K562 (cell line): ENCODE results near the gene SAT2. TPM values are rescaled to one million over a fixed set of nuclear protein-coding genes. Genes with fewer than 3 reads are reported as not detected.
A peak's percentile ranks its signal among the peaks of the same experiment; 100 is the strongest.

ENCODE experiments used
- ATAC-seq: fragments of 200-7000 bp; cut with Tn5 transposase; 3 replicates; pipeline ENCODE4 v1.9.1; 2020; ENCODE audit warnings: moderate library complexity
- BruUV-seq: library from RNA; stranded (reverse); fragments of 400-500 nt; replicated peaks from 2 replicates; lab custom pipeline; 2021; lab: Mats Ljungman, UMichigan
- CTCF ChIA-PET: fragments of 300-600 bp; formaldehyde crosslinking; extraction: SDS; loops from one replicate; lab custom pipeline; 2021; ENCODE audit warnings: low intra/inter-chr PET ratio; lab: Yijun Ruan, JAX
- POLR2A ChIA-PET: fragments of 300-600, 350-650 bp; sonication (Branson Sonifier 250); formaldehyde crosslinking; extraction: SDS; loops from one replicate; lab custom pipeline; 2021; ENCODE audit warnings: antibody characterized with exemption, inconsistent platforms; lab: Yijun Ruan, JAX
- DNase-seq, 4 experiments: peaks; one replicate each; pipeline versions ENCODE4 v3.0.0 to v3.0.0-alpha.2; 2011 to 2018; ENCODE audit warnings: low spot score in 3 of 4, mixed read lengths in 3 of 4; ENCODE audit errors: extremely low read depth in 1 of 4
- FAIRE-seq: peaks from 2 replicates; lab custom pipeline; 2011; peaks lifted over from hg19 to GRCh38; lab: Jason Lieb, UNC
- H2AFZ ChIP-seq: 2 replicates; pipeline ENCODE4 v1.6.0; 2011; ENCODE audit warnings: low read depth, low read length, control low read depth, inconsistent platforms
- H3K27ac ChIP-seq: fragments of 200-600 bp; 3 replicates; pipeline ENCODE4 v1.8.0; 2011; ENCODE audit warnings: low read depth, mild to moderate bottlenecking, control low read depth, inconsistent platforms, low read length, moderate library complexity, mixed read lengths; ENCODE audit errors: extremely low read depth
- H3K27me3 ChIP-seq, 2 experiments: fragments of 300-600 bp in 1 of 2; 2 replicates in 1 of 2; 3 replicates in 1 of 2; pipeline versions ENCODE4 v1.6.0 to v1.8.0; 2011; ENCODE audit warnings: inconsistent platforms in 2 of 2, low read length in 2 of 2, mild to moderate bottlenecking in 1 of 2, mixed read lengths in 1 of 2, moderate library complexity in 1 of 2; ENCODE audit not compliant: control insufficient read depth in 2 of 2, insufficient read depth in 2 of 2
- H3K36me3 ChIP-seq: fragments of 300-600 bp; 3 replicates; pipeline ENCODE4 v1.8.0; 2011; ENCODE audit warnings: mild to moderate bottlenecking, low read length, inconsistent platforms; ENCODE audit not compliant: control insufficient read depth, insufficient read depth
- H3K4me1 ChIP-seq, 2 experiments: fragments of 200-600 bp in 1 of 2; replicated peaks in 1 of 2; 2 replicates in 1 of 2; 3 replicates in 1 of 2; pipeline versions ENCODE4 v1.5.1 to v1.8.0; 2011; ENCODE audit warnings: inconsistent platforms in 2 of 2, low read length in 2 of 2, mild to moderate bottlenecking in 1 of 2, mixed read lengths in 1 of 2, moderate library complexity in 1 of 2; ENCODE audit not compliant: control insufficient read depth in 2 of 2, insufficient read depth in 2 of 2
- H3K4me2 ChIP-seq: 2 replicates; pipeline ENCODE4 v1.6.1; 2011; ENCODE audit warnings: low read length, control low read depth, inconsistent platforms, mixed read lengths; ENCODE audit not compliant: insufficient read depth
- H3K4me3 ChIP-seq: fragments of 200-600 bp; sonication (generic), shearing (Covaris generic); 2 replicates; pipeline ENCODE4 v1.5.1; 2016; ENCODE audit warnings: control low read depth, inconsistent platforms
- H3K79me2 ChIP-seq: fragments of 200-600 bp; 3 replicates; pipeline ENCODE4 v1.8.0; 2011; ENCODE audit warnings: low read length, inconsistent platforms; ENCODE audit not compliant: control insufficient read depth, insufficient read depth
- H3K9ac ChIP-seq, 2 experiments: 2 replicates each; pipeline versions ENCODE4 v1.6.0 to v1.6.1; 2011; ENCODE audit warnings: low read depth in 2 of 2, low read length in 2 of 2, control low read depth in 1 of 2, inconsistent platforms in 1 of 2, mild to moderate bottlenecking in 1 of 2, mixed read lengths in 1 of 2; ENCODE audit not compliant: insufficient read depth in 1 of 2
- H3K9me1 ChIP-seq: one replicate; pipeline ENCODE4 v1.6.0; 2011; ENCODE audit warnings: inconsistent platforms, mild to moderate bottlenecking, low read length, moderate library complexity; ENCODE audit not compliant: control insufficient read depth, insufficient read depth
- H3K9me3 ChIP-seq: replicated peaks from 2 replicates; pipeline ENCODE4 v1.5.1; 2011; ENCODE audit warnings: low read depth, low read length, inconsistent platforms; ENCODE audit not compliant: control insufficient read depth, insufficient read depth
- H4K20me1 ChIP-seq: replicated peaks from 2 replicates; pipeline ENCODE4 v1.6.1; 2011; ENCODE audit warnings: low read length, inconsistent platforms, mixed read lengths; ENCODE audit not compliant: control insufficient read depth, insufficient read depth
- BACH1 ChIP-seq: fragments of 200-800 bp; sonication (Bioruptor generic); IDR thresholded peaks from 2 replicates; pipeline ENCODE4 v1.6.1; 2016; ENCODE audit warnings: missing genetic modification characterization, missing compliant biosample characterization
- BHLHE40 ChIP-seq: IDR thresholded peaks from 2 replicates; pipeline ENCODE4 v1.6.1; 2011; ENCODE audit warnings: low read length, improper control_type of control experiment
- CEBPB ChIP-seq: fragments of 450-650 bp; IDR thresholded peaks from 2 replicates; pipeline ENCODE4 v1.6.1; 2016; ENCODE audit warnings: missing genetic modification characterization, missing compliant biosample characterization
- GTF2E2 ChIP-seq: fragments of 200-800 bp; sonication (Bioruptor generic); IDR thresholded peaks from 2 replicates; pipeline ENCODE4 v1.6.1; 2016; ENCODE audit warnings: missing genetic modification characterization, missing compliant biosample characterization
- KAT2B ChIP-seq: IDR thresholded peaks from one replicate; pipeline ENCODE4 v1.6.1; 2012; ENCODE audit warnings: low read depth, mild to moderate bottlenecking, control low read depth, inconsistent platforms, low read length, moderate library complexity
- KAT7 ChIP-seq: sonication (generic); formaldehyde crosslinking; IDR thresholded peaks from 2 replicates; pipeline ENCODE4 v1.8.0; 2022; ENCODE audit warnings: missing genetic modification reagents, mild to moderate bottlenecking, borderline replicate concordance
- KLF13 ChIP-seq: fragments of 450-650 bp; IDR thresholded peaks from 2 replicates; pipeline ENCODE4 v1.6.1; 2016; ENCODE audit warnings: missing genetic modification characterization, low read depth, mild to moderate bottlenecking, missing compliant biosample characterization, moderate library complexity, borderline replicate concordance
- MAFF ChIP-seq: IDR thresholded peaks from 2 replicates; pipeline ENCODE4 v1.6.1; 2012; ENCODE audit warnings: low read length, improper control_type of control experiment
- MEIS2 ChIP-seq: fragments of 450-650 bp; IDR thresholded peaks from 2 replicates; pipeline ENCODE4 v1.6.1; 2014; ENCODE audit warnings: mild to moderate bottlenecking; ENCODE audit not compliant: partially characterized antibody
- PATZ1 ChIP-seq: fragments of 250-450 bp; sonication (Bioruptor Pico); IDR thresholded peaks from 2 replicates; pipeline ENCODE4 v1.5.0; 2020; ENCODE audit warnings: mild to moderate bottlenecking, borderline replicate concordance
- SUPT5H ChIP-seq: fragments of 450-650 bp; IDR thresholded peaks from 2 replicates; pipeline ENCODE4 v1.6.1; 2016
- ZBTB8A ChIP-seq: fragments of 450-650 bp; IDR thresholded peaks from 2 replicates; pipeline ENCODE4 v1.6.1; 2018; ENCODE audit warnings: mild to moderate bottlenecking, moderate library complexity; ENCODE audit not compliant: partially characterized antibody
- ZNF212 ChIP-seq: fragments of 450-650 bp; formaldehyde crosslinking; IDR thresholded peaks from 2 replicates; pipeline ENCODE4 v1.4.0; 2020; ENCODE audit warnings: mild to moderate bottlenecking
- ZNF263 ChIP-seq: sonication (generic); formaldehyde crosslinking; IDR thresholded peaks from 2 replicates; pipeline ENCODE4 v1.8.0; 2022; ENCODE audit warnings: mild to moderate bottlenecking, missing genetic modification reagents, borderline replicate concordance
- ZNF316 ChIP-seq: fragments of 450-650 bp; IDR thresholded peaks from 2 replicates; pipeline ENCODE4 v1.6.1; 2016
- ZNF449 ChIP-seq: fragments of 250-450 bp; sonication (Bioruptor Pico); IDR thresholded peaks from 2 replicates; pipeline ENCODE4 v1.8.0; 2022; ENCODE audit warnings: moderate library complexity, mild to moderate bottlenecking, inconsistent platforms
- ZNF518B ChIP-seq: fragments of 250-450 bp; sonication (Bioruptor Pico); IDR thresholded peaks from 2 replicates; pipeline ENCODE4 v1.5.0; 2021; ENCODE audit warnings: mild to moderate bottlenecking, moderate library complexity
- WGBS: fragments of 100-300 bp; shearing (Covaris generic); methylation state at CpG from one replicate; pipeline ENCODE4 v1.1.6; 2016; ENCODE audit warnings: low coverage, mixed read lengths; ENCODE audit not compliant: insufficient coverage; ENCODE audit errors: missing lambda C conversion rate; 5-methylcytosine and 5-hydroxymethylcytosine counted together
- in situ Hi-C: fragments of 300-500 bp; cut with MboI; formaldehyde crosslinking; loops from 4 replicates; pipeline ENCODE4 v1.15.0; 2018; ENCODE audit warnings: inconsistent platforms, mixed read lengths
- intact Hi-C: fragments of 100-400 bp; cut with micrococcal nuclease; formaldehyde crosslinking; loops from 2 replicates; pipeline ENCODE4 v1.14.2; 2022
- polyA plus RNA-seq, 8 experiments: library from polyadenylated mRNA; depleted of rRNA in 4 of 8; stranded (reverse) in 5 of 8; unstranded in 3 of 8; fragments of >200 nt; fragmentation: Nextera tagmentation in 2 of 8; fragmentation: Illumina TruSeq in 1 of 8; extraction: Ambion mirVana in 2 of 8; extraction: Trizol in 1 of 8; gene quantifications; 2 replicates each; pipeline versions ENCODE4 v1.2.1 to v1.2.3, GENCODE V29; 2011 to 2014; ENCODE audit warnings: inconsistent platforms in 1 of 8, missing spikeins in 1 of 8
- total RNA-seq, 7 experiments: library from RNA; depleted of rRNA in 6 of 7; stranded (reverse); fragments of >200 nt in 6 of 7; fragmentation: Illumina TruSeq in 2 of 7; extraction: Trizol in 2 of 7; gene quantifications; 2 replicates each; pipeline versions ENCODE4 v1.2.1 to v1.2.3, GENCODE V29; 2011 to 2021; ENCODE audit warnings: low replicate concordance in 1 of 7

The SAT2 gene
- total and polyA plus RNA-seq, 9 of the 15 experiments (the other 6 are each of a cell fraction or from before 2014, with no cell fraction given), result 2.0 to 8.0 (median 5.3) TPM

GRCh38 chr17:7633093-7633492, 5.5 kb upstream of the SAT2 start:
- Histone ChIP-seq H3K4me3 (no peak overlapping the region), H3K4me1 (peaks cover 0 to 8% of the 10 kb centered on the region in 2 experiments; a peak in 3 of 5 replicates), H4K20me1 (no peaks in the 10 kb centered on the region), H3K9ac (no peak overlapping the region), H3K4me2 (no peak overlapping the region), H3K9me3 (no peaks in the 10 kb centered on the region), H3K27ac (no peak overlapping the region), H3K9me1 (no peaks in the 10 kb centered on the region), H3K79me2 (no peaks in the 10 kb centered on the region), H2AFZ (no peak overlapping the region), H3K36me3 (no peaks in the 10 kb centered on the region), H3K27me3 (no peaks in the 10 kb centered on the region)
- intact Hi-C loops, result no loop called here
- 0 out of 3 replicates have a peak, but pooled peaks have one; percentile 35 for ATAC-seq
- CTCF ChIA-PET, result interaction anchor here (1.1 to 2.9 kb wide), 3 partner anchors 55 to 85 kb away, joined by 3 to 18 read pairs (median 5); partner anchors contain the start of genes DNAH2, TP53 and WRAP53
- in situ Hi-C loops, result loop anchor here (5.0 kb wide), 1 partner anchor 54 kb away; the partner anchor contains the start of genes TP53 and WRAP53
- BruUV-seq, result no TSS peak
- no peak for DNase-seq
- FAIRE-seq, result no peak
- 19% methylated on average over 2 of the region's 2 CpGs for WGBS
- POLR2A ChIA-PET, result interaction anchor here (0.6 to 1.0 kb wide), 3 partner anchors 54 to 257 kb away, joined by 3 to 7 read pairs (median 3); partner anchors contain the start of gene TP53
- TF ChIP-seq ZNF449 (CRISPR knock-in tag) (no peak), BHLHE40 (no peak), KAT2B (no peak), KLF13 (tag) (no peak), KAT7 (no peak), ZNF263 (CRISPR knock-in tag) (no peak), BACH1 (tag) (no peak), ZNF316 (no peak), PATZ1 (CRISPR knock-in tag) (no peak), MEIS2 (no peak), CEBPB (tag) (no peak), ZNF212 (CRISPR knock-in tag) (no peak), MAFF (no peak), GTF2E2 (no peak), ZNF518B (CRISPR knock-in tag) (no peak), SUPT5H (no peak), ZBTB8A (no peak)
